GM19043 (cell line): Measurements from ENCODE around the gene FAM185A.
A peak's percentile ranks its signal among the peaks of the same experiment; 100 is the strongest.
"Not testable (repeated sequence)": the region's sequence is repeated elsewhere in the genome, so short reads cannot be mapped to it uniquely, and the experiment has no call there.

Experiments
- ATAC-seq: cut with Tn5 transposase; IDR thresholded peaks from one replicate; pipeline ENCODE4 v1.9.1; 2021; ENCODE audit warnings: low read depth; ENCODE audit not compliant: unreplicated experiment

The FAM185A gene

DNA sequence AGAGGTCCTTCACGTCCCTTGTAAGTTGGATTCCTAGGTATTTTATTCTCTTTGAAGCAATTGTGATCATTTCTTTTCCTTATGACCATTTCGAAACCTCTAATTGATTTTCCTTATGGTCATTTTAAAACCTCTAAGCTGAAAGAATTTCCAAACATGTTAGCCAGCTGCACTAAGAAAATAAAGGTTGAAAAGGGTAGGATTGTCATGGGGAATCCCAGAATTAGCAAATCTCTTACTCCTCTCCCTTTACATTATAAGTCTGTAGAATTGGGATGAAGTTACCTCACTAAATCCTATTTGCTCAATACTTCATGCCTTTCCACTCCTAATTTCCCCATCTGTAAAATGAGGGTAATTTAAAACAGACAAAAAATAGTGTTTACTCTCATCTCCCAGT lies 79.5 kb downstream of the FAM185A start:
- ATAC-seq = no peak

DNA sequence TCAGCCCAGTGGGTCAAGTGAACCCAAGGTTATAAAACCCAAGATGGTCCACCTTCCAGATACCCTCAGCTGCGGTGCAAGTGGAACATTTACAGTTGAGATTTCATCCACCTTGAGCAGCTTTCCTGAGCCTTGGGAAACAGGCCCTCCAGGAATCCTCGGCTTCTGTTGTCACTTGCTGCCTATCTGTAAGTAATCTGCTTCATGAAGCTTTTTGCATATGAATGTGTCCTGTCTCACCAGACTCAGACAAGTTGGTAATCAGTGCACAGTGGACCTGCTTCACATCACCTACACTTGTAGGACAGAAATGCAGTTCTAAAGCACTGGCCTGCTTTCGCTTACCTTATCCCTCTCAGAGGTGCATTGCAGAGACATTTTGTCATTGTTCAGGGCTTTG lies 80.3 kb downstream of the FAM185A start:
- no peak for ATAC-seq

DNA sequence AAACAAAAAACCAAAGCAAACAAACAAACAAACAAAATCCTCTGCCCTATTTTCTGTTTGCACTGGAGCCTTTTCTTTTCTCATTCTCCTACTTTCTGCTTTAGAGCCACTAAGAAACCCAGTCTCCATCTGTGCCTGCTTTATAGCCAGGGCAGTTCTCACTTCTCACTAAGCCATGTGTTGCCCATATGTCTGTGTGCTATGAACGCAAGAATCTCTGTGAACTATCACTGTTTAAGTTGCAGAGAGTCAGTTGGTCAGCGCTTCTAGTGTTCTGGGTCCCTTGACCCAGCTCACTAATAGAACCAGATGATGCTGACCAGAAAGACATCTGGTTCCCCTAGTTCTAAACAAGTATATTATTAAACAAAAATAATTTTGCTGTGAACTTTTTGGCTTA lies 81.4 kb downstream of the FAM185A start:
- ATAC-seq = no peak

DNA sequence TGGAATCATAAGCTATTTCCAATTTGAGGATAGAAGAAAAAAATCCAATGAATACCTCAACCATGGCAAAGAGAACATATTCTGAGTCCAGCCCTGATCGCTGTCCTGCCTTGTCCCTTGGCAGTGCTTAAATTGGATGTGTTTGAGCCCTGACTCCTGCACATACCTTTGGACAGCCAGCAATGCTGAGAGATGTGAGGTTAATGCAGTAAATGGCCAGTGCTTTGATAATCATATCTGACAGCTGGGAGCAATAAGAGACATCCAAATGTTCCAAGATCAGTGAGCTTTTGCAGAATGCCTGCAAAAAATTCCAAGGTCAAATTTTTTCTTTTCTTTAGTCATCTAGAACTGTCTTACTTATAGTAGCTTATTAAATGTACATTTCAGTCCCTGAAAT lies 83.9 kb downstream of the FAM185A start:
- ATAC-seq = no peak

DNA sequence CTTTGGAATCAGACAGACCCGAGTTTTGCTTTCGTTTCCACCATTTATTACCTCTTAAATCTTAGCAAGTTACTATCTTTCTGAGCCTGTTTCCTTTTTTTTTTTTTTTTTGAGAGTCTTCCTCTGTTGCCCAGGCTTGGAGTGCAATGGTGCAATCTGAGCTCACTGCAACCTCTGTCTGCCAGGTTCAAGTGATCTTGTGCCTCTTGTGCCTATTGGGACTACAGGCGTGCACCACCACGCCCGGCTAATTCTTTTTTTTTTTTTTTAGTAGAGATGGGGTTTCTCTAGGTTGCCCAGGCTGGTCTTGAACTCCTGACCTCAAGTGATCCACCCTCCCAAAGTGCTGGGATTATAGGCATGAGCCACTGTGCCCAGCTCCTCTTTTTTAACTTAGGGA lies 84.5 kb downstream of the FAM185A start:
- ATAC-seq = no peak

DNA sequence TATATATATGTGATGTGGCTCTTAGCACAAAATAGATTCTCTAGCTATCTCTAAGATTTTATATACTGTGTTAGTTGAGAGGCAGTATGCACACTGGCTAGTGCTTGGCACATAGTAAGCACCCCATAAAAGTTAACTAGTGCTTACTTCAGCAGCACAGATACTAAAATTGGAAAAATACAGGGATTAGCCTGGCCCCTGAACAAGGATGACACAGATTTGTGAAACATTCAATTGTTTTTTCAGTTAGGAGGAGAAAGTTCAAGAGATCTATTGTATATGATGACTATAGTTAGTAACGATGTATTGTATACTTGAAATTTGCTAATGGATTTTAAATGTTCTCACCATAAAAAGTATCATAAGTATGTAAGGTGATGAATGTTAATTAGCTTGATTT lies 85.7 kb downstream of the FAM185A start:
- no peak for ATAC-seq

DNA sequence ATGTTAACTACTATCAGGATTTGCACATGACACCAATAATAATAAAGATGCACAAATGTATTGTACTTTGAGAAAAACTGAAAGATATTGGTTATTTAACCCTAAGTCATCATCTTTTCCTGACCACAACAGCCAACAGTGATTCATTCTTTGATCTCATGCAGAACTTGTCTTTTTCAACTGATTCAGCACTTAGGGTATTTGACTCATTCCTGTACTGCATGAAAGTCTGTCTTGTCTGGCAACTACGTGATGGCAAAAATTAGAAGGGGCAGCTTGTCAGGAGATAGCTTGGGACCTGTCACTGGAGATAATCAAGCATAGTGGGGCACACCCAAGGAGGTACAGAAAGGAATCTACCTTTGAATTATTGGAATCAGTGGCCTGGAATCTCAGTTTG lies 86.2 kb downstream of the FAM185A start:
- ATAC-seq = peak; percentile 90

DNA sequence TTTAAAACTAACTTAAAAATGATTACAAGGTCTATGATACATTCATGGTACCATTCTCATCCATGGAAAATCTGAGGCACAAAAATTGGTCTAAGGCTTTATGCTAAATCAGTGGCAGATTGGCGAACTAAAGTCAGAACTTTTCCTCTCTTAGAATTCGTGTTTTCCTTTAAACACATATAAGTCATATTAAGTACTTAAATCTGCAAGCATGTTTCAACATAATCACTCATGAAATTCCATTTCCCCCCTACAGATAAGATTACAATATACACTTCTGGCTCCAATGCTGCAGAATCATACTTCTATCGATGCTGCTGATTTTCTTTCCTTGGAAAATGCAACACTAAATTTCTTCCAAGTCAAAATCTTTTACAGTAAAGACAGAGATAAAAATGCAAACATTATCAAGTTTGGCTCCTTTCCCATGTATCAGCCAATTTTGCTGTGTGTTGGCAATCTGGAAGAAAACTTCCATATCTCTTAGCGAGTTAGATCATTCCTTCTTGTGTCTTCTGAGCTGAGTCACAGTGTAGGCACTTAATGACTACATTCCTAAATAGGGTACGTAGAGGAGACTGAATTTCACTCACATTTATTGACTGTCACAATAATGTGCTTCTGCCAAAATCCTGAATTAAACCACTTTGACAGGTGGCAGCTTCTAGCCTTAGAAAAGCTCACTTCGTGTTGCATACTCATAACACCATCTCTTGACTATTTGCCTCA lies 87.6 kb downstream of the FAM185A start:
- ATAC-seq = no peak

DNA sequence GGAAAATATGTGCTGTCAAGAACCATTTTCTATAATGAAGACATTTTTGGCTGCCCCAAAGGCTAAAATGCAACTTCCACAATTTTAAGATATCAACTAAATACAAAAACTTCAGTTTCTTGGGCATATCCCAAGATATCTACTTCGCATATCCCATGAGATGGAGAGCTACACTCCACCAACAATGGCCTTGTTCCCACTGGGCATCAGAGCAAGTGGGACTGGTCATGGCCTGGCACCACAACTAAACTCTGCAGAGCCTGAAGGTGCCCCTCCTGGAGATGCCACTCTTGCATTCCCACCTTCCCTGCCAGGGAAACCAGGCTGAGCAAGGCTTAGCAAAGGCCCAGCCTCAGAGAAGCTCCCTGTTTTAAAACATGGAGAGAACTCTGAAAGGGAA lies 88.2 kb downstream of the FAM185A start:
- ATAC-seq = no peak

DNA sequence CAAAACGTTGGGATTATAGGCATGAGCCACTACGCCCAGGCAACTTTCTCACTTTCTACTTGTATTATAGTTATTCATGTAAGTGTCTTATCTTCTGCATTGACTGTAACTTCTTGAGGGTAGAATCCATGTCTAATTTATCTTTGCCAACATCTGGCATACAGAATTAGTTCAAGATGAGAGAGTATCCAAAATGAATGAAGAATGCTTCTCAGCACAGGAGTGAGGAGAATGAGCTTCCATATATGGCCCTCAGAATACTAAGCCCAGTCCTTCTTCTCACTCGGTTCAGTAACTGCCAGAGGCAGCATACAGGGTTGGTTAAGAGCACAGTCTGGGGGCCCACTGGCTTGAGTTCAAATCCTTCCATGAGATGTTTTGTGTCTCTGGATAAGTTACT lies 89.0 kb downstream of the FAM185A start:
- ATAC-seq = no peak

DNA sequence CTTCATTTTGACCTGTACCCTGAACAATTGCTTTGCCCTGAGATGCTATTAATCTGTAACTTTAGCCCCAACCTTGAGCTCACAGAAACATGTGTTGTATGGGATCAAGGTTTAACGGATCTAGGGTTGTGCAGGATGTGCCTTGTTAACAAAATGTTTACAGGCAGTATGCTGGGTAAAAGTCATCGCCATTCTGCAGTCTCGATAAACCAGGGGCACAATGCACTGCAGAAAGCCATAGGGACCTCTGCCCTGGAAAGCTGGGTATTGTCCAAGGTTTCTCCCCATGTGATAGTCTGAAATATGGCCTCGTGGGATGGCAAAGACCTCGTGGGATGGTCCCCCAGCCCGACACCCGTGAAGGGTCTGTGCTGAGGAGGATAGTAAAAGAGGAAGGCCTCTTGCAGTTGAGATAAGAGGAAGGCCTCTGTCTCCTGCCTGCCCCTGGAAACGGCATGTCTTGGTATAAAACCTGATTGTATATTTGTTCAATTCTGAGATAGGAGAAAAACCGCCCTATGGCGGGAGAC lies 89.8 kb downstream of the FAM185A start:
- ATAC-seq = not testable (repeated sequence)

DNA sequence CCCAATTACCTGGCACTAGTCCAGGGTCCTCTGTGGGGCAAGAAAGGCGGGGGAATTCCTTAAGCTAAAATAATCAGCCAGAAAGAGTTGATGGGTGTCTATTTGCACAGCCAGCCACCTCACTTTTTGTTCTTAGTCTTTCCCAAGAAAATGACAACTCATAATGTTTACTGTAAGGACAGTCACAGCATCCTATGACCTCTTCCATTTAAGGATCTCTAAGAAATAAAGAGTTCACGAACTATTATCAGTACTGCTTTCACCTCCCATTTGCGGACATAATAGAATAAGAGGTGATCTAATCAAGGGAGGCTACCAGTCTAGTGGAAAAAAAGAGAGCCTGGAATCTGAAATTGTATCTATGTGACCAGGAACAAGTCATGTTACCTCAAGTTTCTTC lies 91.6 kb downstream of the FAM185A start:
- ATAC-seq = no peak

DNA sequence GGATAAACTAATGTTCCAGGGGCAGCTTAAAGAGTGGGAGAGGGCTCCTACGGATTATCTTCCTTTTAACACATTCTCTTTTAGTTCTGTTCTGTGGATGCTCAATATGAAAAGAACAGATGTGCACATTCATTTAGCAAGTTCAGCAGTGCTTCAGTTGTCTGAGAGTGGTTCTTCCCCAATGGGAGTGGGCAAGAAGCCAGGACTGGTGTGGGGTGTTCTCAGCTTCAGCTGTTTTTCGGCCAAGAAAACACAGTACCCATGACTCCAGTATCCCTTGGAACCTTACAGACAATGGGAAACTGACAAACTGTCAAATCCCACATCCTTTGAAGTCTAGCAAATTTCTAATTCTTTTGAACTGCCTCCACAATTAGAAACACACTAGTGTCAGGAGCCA lies 92.5 kb downstream of the FAM185A start:
- ATAC-seq = no peak

DNA sequence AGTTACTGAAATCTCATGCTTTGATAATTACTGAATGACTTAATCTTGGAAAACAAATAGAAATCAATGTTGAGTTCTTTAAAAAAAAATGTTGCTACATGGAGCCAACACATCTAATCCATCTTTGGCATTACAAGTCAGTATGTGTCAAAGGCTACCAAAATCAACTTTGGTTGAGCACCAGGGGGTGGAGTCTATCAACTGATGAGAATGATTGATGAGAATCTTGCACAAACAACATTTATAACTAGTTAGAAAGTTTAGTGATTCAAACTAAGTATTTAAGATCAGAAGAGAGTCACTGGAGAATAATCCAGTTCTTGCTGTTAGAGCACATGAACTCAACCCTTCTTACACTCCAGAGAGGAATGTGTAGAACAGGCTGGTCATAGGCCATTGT lies 93.5 kb downstream of the FAM185A start:
- ATAC-seq = no peak

DNA sequence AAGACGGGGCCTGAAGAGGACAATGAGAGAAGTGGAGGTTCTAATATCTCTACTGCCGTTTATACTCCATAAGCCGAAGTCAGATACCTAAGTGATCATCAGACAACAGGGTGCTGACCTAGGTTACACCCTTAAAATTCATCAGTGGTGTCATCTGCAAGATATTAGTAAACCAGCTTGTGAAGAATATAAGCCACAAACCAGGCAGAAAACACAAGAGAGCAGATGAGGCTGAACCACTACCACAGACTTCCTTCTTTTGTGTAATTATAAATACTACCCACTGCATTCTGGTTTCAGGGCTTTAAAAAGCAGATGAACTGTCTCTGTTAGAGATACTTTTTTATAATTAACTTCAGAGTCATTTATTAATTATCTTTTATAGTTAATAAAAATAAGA lies 95.1 kb downstream of the FAM185A start:
- ATAC-seq = peak; percentile 85

DNA sequence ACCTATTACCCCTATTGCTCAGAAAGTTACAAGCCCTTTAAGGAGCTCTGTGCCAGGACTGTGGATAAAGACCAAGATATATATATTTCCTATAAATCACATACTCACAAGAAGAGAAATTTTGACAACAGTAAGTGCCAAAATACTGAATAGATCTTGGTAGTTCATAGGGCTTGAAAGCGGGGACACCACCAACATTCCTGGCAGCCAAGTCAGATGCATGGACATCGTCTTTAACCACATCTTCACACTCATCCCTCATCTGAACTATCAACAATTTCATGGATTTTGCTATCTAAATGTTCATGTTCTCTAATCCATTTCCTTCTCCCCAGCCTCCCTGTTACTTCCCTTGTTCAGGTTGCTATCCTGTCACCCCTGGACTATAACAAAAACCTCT lies 96.5 kb downstream of the FAM185A start:
- no peak for ATAC-seq

DNA sequence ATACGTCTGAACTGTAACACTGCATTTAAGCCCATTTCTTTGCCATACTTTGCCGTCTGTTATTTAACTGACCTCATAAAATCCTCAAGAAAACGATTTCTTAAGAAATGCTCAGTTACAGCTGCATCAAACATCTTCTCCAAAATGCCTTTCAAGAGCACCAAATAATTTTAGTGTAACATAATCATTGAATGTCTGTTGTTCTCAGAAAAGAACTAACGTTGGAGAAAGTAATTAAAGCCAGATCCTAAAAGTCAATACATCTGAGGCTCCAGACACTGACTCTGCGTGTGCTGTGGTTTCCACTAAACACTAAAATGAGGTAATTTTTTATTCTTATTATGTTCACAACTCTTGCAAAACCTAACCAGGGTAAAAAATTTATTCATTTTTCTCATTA lies 100.3 kb downstream of the FAM185A start:
- no peak for ATAC-seq

DNA sequence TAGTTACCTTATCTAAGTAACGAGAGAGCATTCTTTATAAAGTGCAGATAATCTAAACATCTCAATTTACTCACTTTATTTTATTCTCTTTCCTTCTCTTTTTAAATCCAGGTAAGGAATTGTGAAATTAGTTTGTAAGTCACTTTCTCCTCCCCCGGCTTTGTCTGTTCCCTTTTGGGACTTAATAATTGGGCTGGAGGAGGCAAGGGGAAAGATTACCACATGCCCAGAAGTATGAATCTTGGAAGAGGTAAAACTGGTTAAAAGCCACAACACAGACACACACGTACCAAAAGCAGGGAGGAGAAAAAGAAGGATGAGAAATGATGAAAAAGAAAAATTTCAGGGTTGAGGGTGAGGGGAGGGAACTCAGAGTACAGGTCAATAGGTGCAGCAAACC lies 100.7 kb downstream of the FAM185A start:
- no peak for ATAC-seq

DNA sequence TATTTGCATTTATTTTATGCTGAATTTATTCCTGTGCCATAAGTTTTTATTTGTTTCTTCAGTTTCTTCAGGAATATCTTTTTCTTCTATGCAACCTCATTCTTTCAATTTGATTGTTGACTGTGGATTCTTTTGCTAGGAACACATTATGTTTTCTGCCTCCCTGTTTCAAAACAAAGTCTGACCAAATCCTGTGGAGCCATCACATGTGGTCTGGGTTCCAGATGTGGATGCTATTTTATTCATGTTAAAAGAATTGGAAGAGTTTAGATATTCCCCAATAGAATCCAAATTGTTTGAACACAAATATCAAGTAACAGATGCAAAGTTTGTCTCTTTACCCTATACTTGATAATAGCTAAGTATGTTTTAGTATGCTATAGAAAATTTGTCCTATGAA lies 107.2 kb downstream of the FAM185A start:
- ATAC-seq = no peak
